Epithelial cell of proximal tubule (primary cell): ENCODE results near the gene SYNJ2. TPM values are rescaled to one million over a fixed set of nuclear protein-coding genes. Genes with fewer than 3 reads are reported as not detected.
A peak's percentile ranks its signal among the peaks of the same experiment; 100 is the strongest.

ENCODE experiments used
- DNase-seq: peaks from one replicate; pipeline ENCODE4 v3.0.0-alpha.2; 2011; ENCODE audit warnings: low read depth
- H3K4me3 ChIP-seq: 2 replicates; pipeline ENCODE4 v1.5.1; 2011; ENCODE audit warnings: low read depth, mild to moderate bottlenecking, low read length
- CTCF ChIP-seq: conservative IDR thresholded peaks from 2 replicates; pipeline ENCODE4 v1.5.1; 2012; ENCODE audit warnings: low read depth, mild to moderate bottlenecking, low read length
- total RNA-seq: library from RNA; depleted of rRNA; stranded (reverse); fragments of >200 nt; gene quantifications from 2 replicates; pipeline ENCODE4 v1.2.3, GENCODE V29; 2015

Gene SYNJ2
- total RNA-seq, 1 donor from 2014 or later = 19.1 TPM

- no peak for TF ChIP-seq CTCF
- DNase-seq = no peak
- no peak overlapping the region for H3K4me3 ChIP-seq
Observed at GRCh38 chr6:157951828-157952227, 29.8 kb upstream of the SYNJ2 start.

DNA sequence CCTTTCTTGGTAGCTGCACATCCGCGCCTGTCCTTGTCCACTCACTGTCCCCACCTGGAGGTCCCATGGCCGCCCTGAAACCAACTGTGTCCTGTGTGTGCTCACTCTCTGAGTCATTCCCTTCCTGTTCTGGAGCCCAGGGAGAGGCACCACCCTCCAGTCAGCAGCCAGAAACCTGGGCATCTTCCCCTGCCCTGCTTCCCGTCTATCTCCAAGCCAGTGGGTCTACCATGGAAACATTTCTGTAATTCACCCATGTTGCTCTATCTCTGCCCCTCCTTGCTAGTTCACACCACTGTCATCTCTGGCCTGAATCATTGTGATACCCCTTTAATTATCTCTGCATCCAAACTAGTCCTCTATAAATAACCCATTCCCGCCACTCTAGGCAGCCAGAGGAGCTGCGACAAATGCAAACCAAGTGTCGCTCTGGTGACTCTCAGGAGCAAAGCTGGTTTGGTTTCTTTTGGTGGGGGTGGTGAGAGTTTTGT, 28.8 kb upstream of the SYNJ2 start:
- DNase-seq = no peak
- no peak overlapping the region for H3K4me3 ChIP-seq
- no peak for TF ChIP-seq CTCF

GRCh38 chr6:157953580-157954091, 28.0 kb upstream of the SYNJ2 start:
- H3K4me3 ChIP-seq = peak overlapping the region; percentile 43
- no peak for DNase-seq
- no peak for TF ChIP-seq CTCF

DNA sequence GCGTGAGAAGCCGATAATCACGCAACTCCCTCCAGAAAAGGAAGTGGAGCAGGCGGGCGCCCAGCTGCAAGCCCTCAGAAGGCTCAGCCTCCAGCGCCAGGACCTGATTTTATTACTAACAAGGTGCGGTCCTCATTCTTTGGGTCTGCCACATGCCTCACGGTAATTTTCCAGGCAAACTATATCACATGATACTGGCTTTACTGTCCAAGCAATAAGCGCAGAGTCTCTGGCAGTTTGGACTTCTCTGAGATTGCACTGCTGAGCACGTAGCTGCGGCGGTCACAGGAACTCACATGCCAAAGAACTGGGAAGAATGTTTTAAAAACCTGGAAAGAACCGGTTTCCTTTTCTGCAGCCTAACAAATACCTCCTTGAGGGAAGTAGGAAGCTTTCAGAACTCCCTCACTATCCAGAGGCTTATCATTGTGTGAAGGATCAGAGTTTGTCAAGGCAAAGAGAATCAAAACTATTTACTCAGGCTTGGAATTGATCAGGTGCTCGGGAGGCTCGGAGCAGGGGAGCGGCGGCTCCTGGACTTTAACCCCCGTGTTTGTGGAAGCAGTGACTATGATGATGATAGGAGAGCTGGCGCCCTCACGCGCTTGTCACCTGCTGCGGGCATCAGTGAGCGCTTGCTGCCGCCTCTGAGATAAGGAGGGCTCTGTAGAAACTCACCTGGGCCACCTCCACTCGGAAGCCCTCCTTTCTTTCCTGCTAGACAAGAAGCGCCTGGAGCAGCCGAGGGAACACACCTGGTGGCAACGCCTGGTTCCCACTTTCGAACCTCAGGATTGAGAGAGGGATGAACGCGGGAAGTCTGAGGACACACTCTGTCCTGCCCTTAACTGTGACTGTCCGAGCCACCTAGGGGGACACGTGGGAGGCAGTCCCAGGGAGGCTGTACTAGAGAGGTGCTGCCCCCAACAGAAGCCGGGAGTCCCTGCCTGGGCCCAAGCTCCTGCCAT, 27.2 kb upstream of the SYNJ2 start:
- peak; percentile 37 for DNase-seq
- H3K4me3 ChIP-seq = peak overlapping the region; percentile 43

DNA sequence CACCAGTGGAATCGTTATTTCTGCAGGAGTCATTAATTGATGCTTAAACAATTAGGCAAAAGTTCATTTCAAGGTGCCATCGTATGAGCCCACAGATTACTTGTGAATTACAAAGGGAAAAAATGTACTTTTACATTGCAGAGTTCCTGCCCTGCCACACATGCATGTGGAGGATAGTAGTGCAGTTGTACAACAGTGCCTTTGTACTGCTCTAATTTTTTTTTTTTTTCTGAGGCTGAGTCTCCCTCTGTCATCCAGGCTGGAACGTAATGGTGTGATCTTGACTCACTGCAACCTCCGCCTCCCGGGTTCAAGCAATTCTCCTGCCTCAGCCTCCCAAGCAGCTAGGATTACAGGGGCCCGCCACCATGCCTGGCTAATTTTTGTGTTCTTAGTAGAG, 26.0 kb upstream of the SYNJ2 start:
- DNase-seq = no peak
- H3K4me3 ChIP-seq = no peak overlapping the region
- TF ChIP-seq CTCF = no peak

More for the DNA sequence above, 27.2 kb upstream of the SYNJ2 start:
- peak; percentile 15 for TF ChIP-seq CTCF

GRCh38 chr6:157956171-157956730, 25.4 kb upstream of the SYNJ2 start:
- no peak for DNase-seq
- TF ChIP-seq CTCF = no peak
- H3K4me3 ChIP-seq = no peak overlapping the region
